ENCODE measurements around the gene UROS.

GRCh38 chr10:125820701-125821100 lies 2.4 kb downstream of the UROS start:
- TF ChIP-seq, protein P1, sequence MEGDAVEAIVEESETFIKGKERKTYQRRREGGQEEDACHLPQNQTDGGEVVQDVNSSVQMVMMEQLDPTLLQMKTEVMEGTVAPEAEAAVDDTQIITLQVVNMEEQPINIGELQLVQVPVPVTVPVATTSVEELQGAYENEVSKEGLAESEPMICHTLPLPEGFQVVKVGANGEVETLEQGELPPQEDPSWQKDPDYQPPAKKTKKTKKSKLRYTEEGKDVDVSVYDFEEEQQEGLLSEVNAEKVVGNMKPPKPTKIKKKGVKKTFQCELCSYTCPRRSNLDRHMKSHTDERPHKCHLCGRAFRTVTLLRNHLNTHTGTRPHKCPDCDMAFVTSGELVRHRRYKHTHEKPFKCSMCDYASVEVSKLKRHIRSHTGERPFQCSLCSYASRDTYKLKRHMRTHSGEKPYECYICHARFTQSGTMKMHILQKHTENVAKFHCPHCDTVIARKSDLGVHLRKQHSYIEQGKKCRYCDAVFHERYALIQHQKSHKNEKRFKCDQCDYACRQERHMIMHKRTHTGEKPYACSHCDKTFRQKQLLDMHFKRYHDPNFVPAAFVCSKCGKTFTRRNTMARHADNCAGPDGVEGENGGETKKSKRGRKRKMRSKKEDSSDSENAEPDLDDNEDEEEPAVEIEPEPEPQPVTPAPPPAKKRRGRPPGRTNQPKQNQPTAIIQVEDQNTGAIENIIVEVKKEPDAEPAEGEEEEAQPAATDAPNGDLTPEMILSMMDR (conservative IDR thresholded peaks at IDR 0.05; ENCODE audit: low read depth, low read length): no peak
- TF ChIP-seq RAD21 (IDR thresholded peaks at IDR 0.05; ENCODE audit: low read length) (no peak), POLR2A (IDR thresholded peaks at IDR 0.05; ENCODE audit: low read depth, low read length) (no peak), MAZ (IDR thresholded peaks at IDR 0.05; ENCODE audit: borderline replicate concordance, low read depth, low read length) (no peak)

All from IMR-90 (cell line).